Measurements from ENCODE around the gene MNT.

- TF ChIP-seq ZNF384 (IDR thresholded peaks at IDR 0.05): no peak
- TF ChIP-seq SUZ12 (IDR thresholded peaks at IDR 0.05): no peak
- no peak for TF ChIP-seq NFRKB (IDR thresholded peaks at IDR 0.05)
- TF ChIP-seq FOXA1 (IDR thresholded peaks at IDR 0.05): no peak
- TF ChIP-seq BHLHE40 (IDR thresholded peaks at IDR 0.05; ENCODE audit: borderline replicate concordance): no peak
- no peak for TF ChIP-seq ELF4 (IDR thresholded peaks at IDR 0.05)
- TF ChIP-seq FOXM1 (IDR thresholded peaks at IDR 0.05; ENCODE audit: borderline replicate concordance): no peak
- TF ChIP-seq ARNT (IDR thresholded peaks at IDR 0.05): no peak
- TF ChIP-seq SP1 (IDR thresholded peaks at IDR 0.05): no peak
- TF ChIP-seq LEF1 (IDR thresholded peaks at IDR 0.05; ENCODE audit: borderline replicate concordance): no peak
Measured at GRCh38 chr17:2362881-2363280, 38.0 kb downstream of the MNT start.

Data from HEK293T (cell line).